A549 (cell line): ENCODE data around the gene CILP2. TPM values are rescaled to one million over a fixed set of nuclear protein-coding genes. Genes with fewer than 3 reads are reported as not detected.

ENCODE experiments used
- ATAC-seq, 2 experiments: fragments of 200-7000 bp in 1 of 2; fragments of >200 bp in 1 of 2; cut with Nextera tagmentation in 1 of 2; cut with Tn5 transposase in 1 of 2; 3 replicates each; pipeline versions ENCODE4 v1.8.0 to v1.9.1; 2018 to 2020; ENCODE audit warnings: mild to moderate bottlenecking in 1 of 2, moderate library complexity in 1 of 2
- CTCF ChIA-PET: fragments of 300-600 bp; sonication (Branson Sonifier 250); formaldehyde crosslinking; extraction: SDS; loops from one replicate; lab custom pipeline; 2021; ENCODE audit warnings: antibody characterized with exemption, inconsistent platforms; lab: Yijun Ruan, JAX
- POLR2A ChIA-PET: fragments of 350-600 bp; formaldehyde crosslinking; extraction: SDS; loops from one replicate; lab custom pipeline; 2021; ENCODE audit warnings: antibody characterized with exemption, inconsistent platforms; lab: Yijun Ruan, JAX
- DNase-seq, 2 experiments: peaks; one replicate each; pipeline versions ENCODE4 v3.0.0 to v3.0.0-alpha.2; 2011 to 2016; ENCODE audit warnings: low read depth in 1 of 2, low spot score in 1 of 2
- FAIRE-seq: peaks from 2 replicates; lab custom pipeline; 2011; peaks lifted over from hg19 to GRCh38; lab: Jason Lieb, UNC
- H3K27ac ChIP-seq, 2 experiments: fragments of >200 bp; sonication (Bioruptor Twin); formaldehyde crosslinking; 3 replicates each; pipeline ENCODE4 v1.5.1; 2016 to 2017
- H3K4me1 ChIP-seq: fragments of >200 bp; sonication (Bioruptor Twin); formaldehyde crosslinking; 3 replicates; pipeline ENCODE4 v1.6.1; 2016
- H3K4me2 ChIP-seq: fragments of >200 bp; sonication (Bioruptor Twin); formaldehyde crosslinking; 3 replicates; pipeline ENCODE4 v1.6.1; 2016
- H3K4me3 ChIP-seq: fragments of >200 bp; sonication (Bioruptor Twin); formaldehyde crosslinking; 3 replicates; pipeline ENCODE4 v1.5.1; 2016
- H3K9me3 ChIP-seq: fragments of >200 bp; sonication (Bioruptor Twin); formaldehyde crosslinking; 3 replicates; pipeline ENCODE4 v1.6.1; 2016
- BCL3 ChIP-seq: fragments of >200 bp; sonication (Bioruptor Twin); formaldehyde crosslinking; IDR thresholded peaks from 3 replicates; pipeline ENCODE4 v1.6.1; 2016
- CTCF ChIP-seq: fragments of >200 bp; sonication (Bioruptor Twin); formaldehyde crosslinking; IDR thresholded peaks from 3 replicates; pipeline ENCODE4 v1.5.1; 2016
- EHF ChIP-seq: fragments of 250-450 bp; sonication (Bioruptor Pico); IDR thresholded peaks from 2 replicates; pipeline ENCODE4 v1.5.0; 2020; ENCODE audit warnings: mild to moderate bottlenecking
- EHMT2 ChIP-seq: fragments of 200-600 bp; sonication (generic); IDR thresholded peaks from 2 replicates; pipeline ENCODE4 v1.6.1; 2016; ENCODE audit warnings: antibody characterized with exemption, low read depth, mild to moderate bottlenecking, moderate library complexity
- FOSL2 ChIP-seq, 2 experiments: fragments of 450-650 bp in 1 of 2; fragments of >200 bp in 1 of 2; sonication (Bioruptor Twin) in 1 of 2; formaldehyde crosslinking; IDR thresholded peaks; 2 replicates each; pipeline versions ENCODE4 v1.5.0 to v1.6.1; 2016 to 2020; ENCODE audit warnings: mild to moderate bottlenecking in 1 of 2, moderate library complexity in 1 of 2
- FOXS1 ChIP-seq: fragments of 250-450 bp; sonication (Bioruptor Pico); IDR thresholded peaks from 2 replicates; pipeline ENCODE4 v1.5.0; 2020; ENCODE audit warnings: mild to moderate bottlenecking, moderate library complexity
- GATA3 ChIP-seq: IDR thresholded peaks from 2 replicates; pipeline ENCODE4 v1.6.1; 2012; ENCODE audit warnings: borderline replicate concordance
- HDAC2 ChIP-seq: fragments of 200-600 bp; sonication (generic); IDR thresholded peaks from 2 replicates; pipeline ENCODE4 v1.6.1; 2016
- HES2 ChIP-seq: fragments of >200 bp; sonication (Bioruptor Twin); formaldehyde crosslinking; IDR thresholded peaks from 2 replicates; pipeline ENCODE4 v1.6.1; 2016
- MAZ ChIP-seq: fragments of 150-350 bp; IDR thresholded peaks from 2 replicates; pipeline ENCODE4 v1.6.1; 2014; ENCODE audit warnings: antibody characterized with exemption, low read depth, low read length, borderline replicate concordance
- MYC ChIP-seq: IDR thresholded peaks from 2 replicates; pipeline ENCODE4 v1.6.1; 2012; ENCODE audit warnings: mild to moderate bottlenecking, inconsistent platforms, low read length, improper control_type of control experiment, borderline replicate concordance
- NPAS2 ChIP-seq: fragments of 250-450 bp; sonication (Bioruptor Pico); IDR thresholded peaks from 2 replicates; pipeline ENCODE4 v1.8.0; 2022; ENCODE audit warnings: mild to moderate bottlenecking, moderate library complexity, borderline replicate concordance
- NR3C1 ChIP-seq: fragments of >200 bp; sonication (Bioruptor Twin); formaldehyde crosslinking; IDR thresholded peaks from 3 replicates; pipeline ENCODE4 v1.6.1; 2017
- PBX3 ChIP-seq: IDR thresholded peaks from 2 replicates; pipeline ENCODE4 v1.6.1; 2012
- PHF8 ChIP-seq: fragments of 200-600 bp; sonication (generic); IDR thresholded peaks from 2 replicates; pipeline ENCODE4 v1.6.1; 2016; ENCODE audit warnings: low read depth, mild to moderate bottlenecking, antibody characterized with exemption, moderate library complexity, borderline replicate concordance
- POLR2AphosphoS2 ChIP-seq: conservative IDR thresholded peaks from 2 replicates; pipeline ENCODE4 v1.6.1; 2012; ENCODE audit warnings: low read length, improper control_type of control experiment, inconsistent platforms
- RARB ChIP-seq: fragments of 250-450 bp; sonication (Bioruptor Pico); IDR thresholded peaks from 2 replicates; pipeline ENCODE4 v1.8.0; 2021; ENCODE audit warnings: mild to moderate bottlenecking, moderate library complexity
- RCOR1 ChIP-seq: fragments of 150-350 bp; IDR thresholded peaks from 2 replicates; pipeline ENCODE4 v1.6.1; 2014; ENCODE audit warnings: antibody characterized with exemption, low read length, low read depth
- RFX5 ChIP-seq: fragments of 450-650 bp; IDR thresholded peaks from 2 replicates; pipeline ENCODE4 v1.7.1; 2014; ENCODE audit warnings: antibody characterized with exemption, mild to moderate bottlenecking, moderate library complexity
- RNF2 ChIP-seq: fragments of 200-600 bp; sonication (generic); IDR thresholded peaks from 2 replicates; pipeline ENCODE4 v1.6.1; 2016; ENCODE audit warnings: low read depth, mild to moderate bottlenecking, antibody characterized with exemption, moderate library complexity, borderline replicate concordance
- SMC3 ChIP-seq: fragments of >200 bp; sonication (Bioruptor Twin); formaldehyde crosslinking; IDR thresholded peaks from 3 replicates; pipeline ENCODE4 v1.6.1; 2018; ENCODE audit warnings: inconsistent platforms
- TFCP2L1 ChIP-seq: fragments of 250-450 bp; sonication (Bioruptor Pico); IDR thresholded peaks from 2 replicates; pipeline ENCODE4 v1.5.0; 2021; ENCODE audit warnings: mild to moderate bottlenecking
- ZC3H11A ChIP-seq: fragments of 450-650 bp; IDR thresholded peaks from 2 replicates; pipeline ENCODE4 v1.6.1; 2014; ENCODE audit warnings: antibody characterized with exemption, mild to moderate bottlenecking
- ZFP36 ChIP-seq: fragments of 450-650 bp; IDR thresholded peaks from 2 replicates; pipeline ENCODE4 v1.6.1; 2014; ENCODE audit warnings: borderline replicate concordance; ENCODE audit not compliant: partially characterized antibody
- ZSCAN20 ChIP-seq: fragments of 250-450 bp; sonication (Bioruptor Pico); IDR thresholded peaks from 2 replicates; pipeline ENCODE4 v1.8.0; 2022; ENCODE audit warnings: mild to moderate bottlenecking, moderate library complexity
- WGBS: methylation state at CpG from one replicate; pipeline ENCODE4 v1.1.6; 2017; ENCODE audit errors: missing lambda C conversion rate; 5-methylcytosine and 5-hydroxymethylcytosine counted together
- polyA plus RNA-seq, 4 experiments: library from polyadenylated mRNA; depleted of rRNA in 3 of 4; stranded (reverse); fragments of >200 nt; fragmentation: RNase III in 1 of 4; extraction: RNeasy Plus Mini Kit Qiagen cat#74134 plus additional on column Dnase treatment in 1 of 4; gene quantifications; 2 replicates in 3 of 4; 3 replicates in 1 of 4; pipeline ENCODE4 v1.2.3, GENCODE V29; 2011 to 2017

Gene CILP2
- polyA plus RNA-seq, 2 of the 4 experiments (the other 2 are of a cell fraction): 0.17 TPM

- ATAC-seq (no peak), FAIRE-seq (no peak)
- CTCF ChIA-PET: no interaction called here
- TF ChIP-seq PBX3 (no peak), HDAC2 (no peak), EHMT2 (no peak), MAZ (no peak), ZFP36 (no peak), MYC (no peak), NPAS2 (CRISPR knock-in tag) (no peak), NR3C1 (no peak), POLR2AphosphoS2 (no peak), RNF2 (no peak), HES2 (no peak), TFCP2L1 (CRISPR knock-in tag) (no peak)
- TF ChIP-seq, all 56 proteins: peak for 0
- Histone ChIP-seq H3K27ac (no peak overlapping the region), H3K4me2 (no peak overlapping the region), H3K4me1 (no peaks in the 10 kb centered on the region), H3K4me3 (no peak overlapping the region), H3K9me3 (no peaks in the 10 kb centered on the region)
- DNase-seq: no peak
- 69% methylated on average over 7 of the region's 7 CpGs for WGBS
- POLR2A ChIA-PET: no interaction called here
Measured at GRCh38 chr19:19566306-19566705, 28.2 kb downstream of the CILP2 start.

GRCh38 chr19:19567391-19567790 is 29.3 kb downstream of the CILP2 start:
- H3K4me1 ChIP-seq: no peaks in the 10 kb centered on the region
- CTCF ChIA-PET: interaction anchor here (0.9 kb wide), 1 partner anchor 12 kb away, joined by 3 read pairs; no protein-coding TSS in a partner anchor
- FAIRE-seq (no peak), ATAC-seq (no peak), DNase-seq (no peak)
- no peak overlapping the region for H3K4me3 ChIP-seq
- no peak overlapping the region for H3K4me2 ChIP-seq
- 76% methylated on average over 2 of the region's 3 CpGs for WGBS
- H3K27ac ChIP-seq: no peak overlapping the region
- POLR2A ChIA-PET: no interaction called here
- no peaks in the 10 kb centered on the region for H3K9me3 ChIP-seq
- TF ChIP-seq PHF8: no peak
- TF ChIP-seq, all 56 proteins: peak for 0

- Histone ChIP-seq H3K4me1 (no peaks in the 10 kb centered on the region), H3K9me3 (no peaks in the 10 kb centered on the region), H3K27ac (no peak overlapping the region), H3K4me3 (no peak overlapping the region), H3K4me2 (no peak overlapping the region)
- no peak for ATAC-seq
- POLR2A ChIA-PET: no interaction called here
- no peak for FAIRE-seq
- CTCF ChIA-PET: interaction anchor here (1.0 to 1.2 kb wide), 3 partner anchors 10 to 37 kb away, joined by 3 to 4 read pairs (median 4); no protein-coding TSS in a partner anchor
- 88% methylated on average over 25 of the region's 25 CpGs for WGBS
- no peak for DNase-seq
- TF ChIP-seq RCOR1 (no peak), FOXS1 (CRISPR knock-in tag) (no peak), BCL3 (no peak), EHMT2 (no peak), SMC3 (no peak), PHF8 (no peak), FOSL2 (IDR thresholded peaks at IDR 0.05) (no peak), FOSL2 (CRISPR knock-in tag; IDR thresholded peaks at IDR 0.05) (no peak), ZSCAN20 (CRISPR knock-in tag) (no peak), EHF (CRISPR knock-in tag) (no peak), NR3C1 (no peak), RARB (CRISPR knock-in tag) (no peak), CTCF (no peak), HES2 (no peak), RFX5 (no peak), ZC3H11A (no peak), GATA3 (no peak), ZFP36 (no peak), PBX3 (no peak)
Measured at GRCh38 chr19:19568802-19569756, 31.0 kb downstream of the CILP2 start.
